B cell (primary cell): ENCODE data around the gene EPB41L4A. TPM values are rescaled to one million over a fixed set of nuclear protein-coding genes. Genes with fewer than 3 reads are reported as not detected.

Source experiments
- ATAC-seq: fragments of 200-7000 bp; cut with Tn5 transposase; one replicate; pipeline ENCODE4 v1.10.0; 2021; ENCODE audit warnings: low read depth, mild to moderate bottlenecking, moderate number of reproducible peaks, moderate library complexity
- CTCF ChIA-PET: fragments of 350-600 bp; sonication (Branson Sonifier 250); formaldehyde crosslinking; loops from one replicate; lab custom pipeline; 2021; ENCODE audit warnings: antibody characterized with exemption, inconsistent platforms; lab: Charles Lee
- POLR2A ChIA-PET: fragments of 350-600 bp; sonication (Branson Sonifier 250); formaldehyde crosslinking; loops from one replicate; lab custom pipeline; 2021; ENCODE audit warnings: antibody characterized with exemption; lab: Charles Lee
- DNase-seq: peaks from one replicate; pipeline ENCODE4 v3.0.0; 2013
- H2AFZ ChIP-seq: 2 replicates; pipeline ENCODE4 v1.6.1; 2012; ENCODE audit warnings: mild to moderate bottlenecking, low read depth, low read length; ENCODE audit not compliant: insufficient read depth, poor library complexity, severe bottlenecking
- H3K27ac ChIP-seq, 2 donors: 1 replicate in 1 of 2; 2 replicates in 1 of 2; pipeline ENCODE4 v1.5.1; 2012 to 2013; ENCODE audit warnings: low read length in 2 of 2, mild to moderate bottlenecking in 2 of 2, moderate library complexity in 1 of 2
- H3K27me3 ChIP-seq, 4 experiments: fragments of 200-600 bp in 1 of 4; sonication (generic) in 1 of 4; replicated peaks in 1 of 4; 1 replicate in 2 of 4; 2 replicates in 2 of 4; pipeline versions ENCODE4 v1.6.1 to v1.7.0; 2013 to 2016; ENCODE audit warnings: low read length in 3 of 4, mild to moderate bottlenecking in 2 of 4, mixed read lengths in 1 of 4, moderate library complexity in 1 of 4; ENCODE audit not compliant: insufficient read depth in 4 of 4, control insufficient read depth in 3 of 4; ENCODE audit errors: control extremely low read depth in 1 of 4
- H3K36me3 ChIP-seq, 2 experiments: replicated peaks in 1 of 2; 1 replicate in 1 of 2; 2 replicates in 1 of 2; pipeline versions ENCODE4 v1.6.1 to v1.7.1; 2013; ENCODE audit warnings: low read length in 1 of 2; ENCODE audit not compliant: insufficient read depth in 2 of 2, control insufficient read depth in 1 of 2; ENCODE audit errors: control extremely low read depth in 1 of 2, extremely low read depth in 1 of 2
- H3K4me1 ChIP-seq, 2 donors: fragments of 200-600 bp in 1 of 2; sonication (generic) in 1 of 2; 1 replicate in 1 of 2; 2 replicates in 1 of 2; pipeline versions ENCODE4 v1.5.1 to v1.6.1; 2013 to 2017; ENCODE audit warnings: low read length in 2 of 2; ENCODE audit not compliant: control insufficient read depth in 2 of 2, insufficient read depth in 2 of 2
- H3K4me2 ChIP-seq: replicated peaks from 2 replicates; pipeline ENCODE3; 2012; ENCODE audit warnings: mild to moderate bottlenecking, low read depth, low read length; ENCODE audit not compliant: poor library complexity, severe bottlenecking
- H3K4me3 ChIP-seq, 5 experiments: fragments of 200-600 bp in 1 of 5; sonication (generic) in 1 of 5; 1 replicate in 3 of 5; 2 replicates in 2 of 5; pipeline versions ENCODE4 v1.5.1 to v1.7.0; 2011 to 2016; ENCODE audit warnings: low read length in 4 of 5, mild to moderate bottlenecking in 4 of 5, low read depth in 2 of 5, control low read depth in 1 of 5, moderate library complexity in 1 of 5; ENCODE audit not compliant: insufficient read depth in 1 of 5; ENCODE audit errors: control extremely low read depth in 1 of 5, extremely low read depth in 1 of 5
- H3K79me2 ChIP-seq: fragments of 200-600 bp; sonication (generic); one replicate; pipeline ENCODE4 v1.6.0; 2016; ENCODE audit warnings: low read length; ENCODE audit not compliant: control insufficient read depth, insufficient read depth
- H3K9ac ChIP-seq: fragments of 200-600 bp; sonication (generic); 2 replicates; pipeline ENCODE4 v1.6.1; 2017; ENCODE audit warnings: mild to moderate bottlenecking, low read length, moderate library complexity
- H3K9me3 ChIP-seq, 3 donors: one replicate each; pipeline versions ENCODE4 v1.6.1 to v1.7.1; 2013; ENCODE audit warnings: low read length in 2 of 3; ENCODE audit not compliant: control insufficient read depth in 2 of 3, insufficient read depth in 1 of 3; ENCODE audit errors: control extremely low read depth in 1 of 3
- H4K20me1 ChIP-seq: 2 replicates; pipeline ENCODE4 v1.6.0; 2012; ENCODE audit warnings: mild to moderate bottlenecking, low read length; ENCODE audit not compliant: insufficient read depth, control insufficient read depth, poor library complexity, severe bottlenecking
- H3K27ac Mint-ChIP-seq: one replicate; pipeline ENCODE4 v1.8.0; 2021; ENCODE audit warnings: mixed read lengths
- H3K27me3 Mint-ChIP-seq: one replicate; pipeline ENCODE4 v1.8.0; 2021; ENCODE audit warnings: mixed read lengths
- H3K4me1 Mint-ChIP-seq: one replicate; pipeline ENCODE4 v1.8.0; 2021; ENCODE audit warnings: mixed read lengths
- H3K4me3 Mint-ChIP-seq: one replicate; pipeline ENCODE4 v1.8.0; 2021; ENCODE audit warnings: mixed read lengths
- H3K9me3 Mint-ChIP-seq: one replicate; pipeline ENCODE4 v1.8.0; 2022; ENCODE audit warnings: mixed read lengths; ENCODE audit not compliant: insufficient read depth
- EZH2 ChIP-seq: IDR thresholded peaks from 2 replicates; pipeline ENCODE4 v1.6.1; 2012; ENCODE audit warnings: borderline replicate concordance, low read depth, mild to moderate bottlenecking, moderate library complexity, low read length; ENCODE audit not compliant: insufficient read depth, poor library complexity, severe bottlenecking
- WGBS: methylation state at CpG from one replicate; pipeline ENCODE4 v1.1.5; 2013; ENCODE audit warnings: missing lambda C conversion rate; ENCODE audit not compliant: insufficient coverage; 5-methylcytosine and 5-hydroxymethylcytosine counted together
- intact Hi-C: fragments of 100-400 bp; cut with micrococcal nuclease; formaldehyde crosslinking; loops from one replicate; pipeline ENCODE4 v1.10.0; 2022
- polyA plus RNA-seq: library from polyadenylated mRNA; depleted of rRNA; stranded (reverse); fragments of >200 nt; gene quantifications from 2 replicates; pipeline ENCODE4 v1.2.3, GENCODE V29; 2012
- total RNA-seq, 2 donors: library from RNA; stranded (reverse); fragments of 120-200 nt in 1 of 2; gene quantifications; 1 replicate in 1 of 2; 2 replicates in 1 of 2; pipeline versions ENCODE4 v1.2.3 to v1.2.4, GENCODE V29; 2013 to 2022
- TF ChIP-seq, protein P1 (sequence below): fragments of 200-600 bp; IDR thresholded peaks from one replicate; pipeline ENCODE4 v1.8.0; 2022; ENCODE audit warnings: antibody characterized with exemption, mild to moderate bottlenecking

EPB41L4A gene
- total and polyA plus RNA-seq, 2 donors (not counting 1 experiment from before 2014, with no cell fraction given): 1.8 to 12.9 TPM

DNA sequence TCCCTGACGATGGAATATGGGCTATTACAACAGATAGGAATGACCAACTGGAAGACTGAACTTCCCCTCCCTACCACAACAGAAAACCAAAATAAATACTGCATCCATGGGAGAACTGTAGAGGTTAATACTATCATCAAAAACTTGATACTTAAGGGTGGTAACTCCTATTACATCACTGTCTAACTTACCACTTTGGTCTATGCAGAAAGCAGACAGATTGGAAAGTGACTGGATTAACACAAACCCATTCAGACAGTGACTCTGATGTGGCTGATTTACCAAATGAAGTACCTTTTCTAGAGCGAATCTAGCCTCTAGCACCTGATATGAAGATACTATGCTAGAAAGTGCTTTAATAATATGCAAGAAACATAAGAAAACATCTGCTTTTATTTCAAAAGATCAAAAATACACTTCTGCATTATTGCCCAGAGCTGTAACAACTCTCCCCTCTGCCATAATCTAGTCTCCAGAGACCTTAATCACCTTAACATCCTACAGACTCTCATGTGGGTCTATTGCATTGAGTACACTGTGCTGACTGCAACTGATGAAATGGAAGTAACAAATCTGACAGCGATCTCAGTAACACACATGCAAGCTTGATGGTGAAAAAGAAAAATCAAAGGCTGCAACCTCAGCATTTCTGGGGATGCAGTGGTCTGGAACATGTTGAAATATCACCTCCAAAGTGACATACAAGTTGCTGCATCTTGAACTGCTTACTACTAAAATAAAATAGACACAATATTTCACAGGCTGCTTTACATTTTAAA is 62.7 kb downstream of the EPB41L4A start:
- no peaks in the 10 kb centered on the region for H3K36me3 ChIP-seq
- H3K79me2 ChIP-seq: no peaks in the 10 kb centered on the region
- H3K9me3 Mint-ChIP-seq: no peaks in the 10 kb centered on the region
- H3K27ac ChIP-seq: no peak overlapping the region
- TF ChIP-seq EZH2: no peak
- TF ChIP-seq, protein P1, sequence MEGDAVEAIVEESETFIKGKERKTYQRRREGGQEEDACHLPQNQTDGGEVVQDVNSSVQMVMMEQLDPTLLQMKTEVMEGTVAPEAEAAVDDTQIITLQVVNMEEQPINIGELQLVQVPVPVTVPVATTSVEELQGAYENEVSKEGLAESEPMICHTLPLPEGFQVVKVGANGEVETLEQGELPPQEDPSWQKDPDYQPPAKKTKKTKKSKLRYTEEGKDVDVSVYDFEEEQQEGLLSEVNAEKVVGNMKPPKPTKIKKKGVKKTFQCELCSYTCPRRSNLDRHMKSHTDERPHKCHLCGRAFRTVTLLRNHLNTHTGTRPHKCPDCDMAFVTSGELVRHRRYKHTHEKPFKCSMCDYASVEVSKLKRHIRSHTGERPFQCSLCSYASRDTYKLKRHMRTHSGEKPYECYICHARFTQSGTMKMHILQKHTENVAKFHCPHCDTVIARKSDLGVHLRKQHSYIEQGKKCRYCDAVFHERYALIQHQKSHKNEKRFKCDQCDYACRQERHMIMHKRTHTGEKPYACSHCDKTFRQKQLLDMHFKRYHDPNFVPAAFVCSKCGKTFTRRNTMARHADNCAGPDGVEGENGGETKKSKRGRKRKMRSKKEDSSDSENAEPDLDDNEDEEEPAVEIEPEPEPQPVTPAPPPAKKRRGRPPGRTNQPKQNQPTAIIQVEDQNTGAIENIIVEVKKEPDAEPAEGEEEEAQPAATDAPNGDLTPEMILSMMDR: no peak
- H3K4me1 Mint-ChIP-seq: peaks cover 2% of the 10 kb centered on the region
- H3K27ac Mint-ChIP-seq: no peak overlapping the region
- no peaks in the 10 kb centered on the region for H3K27me3 ChIP-seq
- ChIA-PET POLR2A (no interaction called here), CTCF (no interaction called here)
- H3K4me3 ChIP-seq: no peak overlapping the region
- intact Hi-C loops: no loop called here
- H4K20me1 ChIP-seq: no peaks in the 10 kb centered on the region
- no peaks in the 10 kb centered on the region for H3K4me1 ChIP-seq
- no peaks in the 10 kb centered on the region for H3K27me3 Mint-ChIP-seq
- H3K4me3 Mint-ChIP-seq: no peak overlapping the region
- H2AFZ ChIP-seq: no peak overlapping the region
- no peaks in the 10 kb centered on the region for H3K9me3 ChIP-seq
- WGBS: 100% methylated on average over 1 of the region's 3 CpGs
- no peak for DNase-seq
- H3K9ac ChIP-seq: no peak overlapping the region
- no peak overlapping the region for H3K4me2 ChIP-seq
- ATAC-seq: no peak

DNA sequence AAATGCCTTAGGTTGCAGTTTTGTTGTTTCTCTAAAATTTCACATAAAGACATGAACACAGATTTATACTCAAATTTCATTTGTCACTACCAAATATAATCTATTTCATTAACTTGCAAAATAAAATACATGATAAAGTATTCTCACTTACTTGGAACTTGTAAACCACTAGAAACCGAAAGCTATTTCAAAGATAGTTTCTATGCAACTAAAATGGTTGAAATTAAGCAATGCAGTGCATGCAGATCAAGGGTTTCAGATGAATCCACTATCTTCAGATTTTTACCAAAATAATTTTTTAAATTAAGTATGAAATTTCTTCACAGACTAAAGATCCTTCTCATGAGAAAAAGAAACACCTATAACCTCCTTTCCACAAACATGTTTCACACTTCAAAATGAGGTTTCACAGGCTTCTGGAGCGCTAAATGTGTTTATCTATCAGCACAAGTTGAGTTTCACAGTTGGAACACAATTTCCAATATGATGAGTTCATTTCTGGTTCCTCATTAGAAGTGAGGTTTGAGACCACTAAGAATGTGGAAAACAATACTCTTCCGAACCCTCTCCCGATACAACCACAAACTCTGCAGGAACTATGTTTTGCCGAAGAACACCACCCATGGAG is 63.9 kb downstream of the EPB41L4A start:
- no peak for ATAC-seq
- Histone ChIP-seq H3K4me3 (no peak overlapping the region), H2AFZ (no peak overlapping the region), H3K27ac (no peak overlapping the region), H3K4me1 (no peaks in the 10 kb centered on the region), H3K79me2 (no peaks in the 10 kb centered on the region), H3K27me3 (no peaks in the 10 kb centered on the region), H3K9me3 (no peaks in the 10 kb centered on the region), H3K4me2 (no peak overlapping the region), H3K36me3 (no peaks in the 10 kb centered on the region), H3K9ac (no peak overlapping the region), H4K20me1 (no peaks in the 10 kb centered on the region)
- ChIA-PET CTCF (no interaction called here), POLR2A (no interaction called here)
- intact Hi-C loops: no loop called here
- TF ChIP-seq, protein P1: no peak
- TF ChIP-seq EZH2: no peak
- H3K9me3 Mint-ChIP-seq: no peaks in the 10 kb centered on the region
- WGBS: 100% methylated on average over 1 of the region's 5 CpGs
- no peak for DNase-seq
- H3K27ac Mint-ChIP-seq: no peak overlapping the region
- H3K4me3 Mint-ChIP-seq: no peak overlapping the region
- H3K27me3 Mint-ChIP-seq: no peaks in the 10 kb centered on the region
- peaks cover 2% of the 10 kb centered on the region for H3K4me1 Mint-ChIP-seq
